Kidney epithelial cell (primary cell): ENCODE data around the gene PXMP4. TPM values are rescaled to one million over a fixed set of nuclear protein-coding genes. Genes with fewer than 3 reads are reported as not detected.

Experiments
- DNase-seq: peaks from one replicate; pipeline ENCODE4 v3.0.0-alpha.2; 2010; ENCODE audit warnings: low read depth
- H3K27me3 ChIP-seq: 2 replicates; pipeline ENCODE4 v1.6.0; 2011; ENCODE audit warnings: low read length; ENCODE audit not compliant: control insufficient read depth, insufficient read depth
- H3K36me3 ChIP-seq: 2 replicates; pipeline ENCODE4 v1.5.1; 2011; ENCODE audit warnings: low read length; ENCODE audit not compliant: control insufficient read depth, insufficient read depth
- H3K4me3 ChIP-seq: 2 replicates; pipeline ENCODE4 v1.5.1; 2011; ENCODE audit warnings: low read depth, mild to moderate bottlenecking, control low read depth, low read length
- CTCF ChIP-seq: IDR thresholded peaks from 2 replicates; pipeline ENCODE4 v1.5.1; 2011; ENCODE audit warnings: mild to moderate bottlenecking, moderate library complexity, low read length, control low read depth, inconsistent platforms; ENCODE audit not compliant: insufficient read depth, poor library complexity, severe bottlenecking
- total RNA-seq: library from RNA; depleted of rRNA; stranded (reverse); fragments of >200 nt; gene quantifications from 2 replicates; pipeline ENCODE4 v1.2.3, GENCODE V29; 2015

Gene PXMP4
- total RNA-seq, 1 donor from 2014 or later = 8.1 TPM

GRCh38 chr20:33725607-33726264, 5.6 kb upstream of the PXMP4 start:
- Histone ChIP-seq H3K36me3 (no peaks in the 10 kb centered on the region), H3K4me3 (no peak overlapping the region), H3K27me3 (no peaks in the 10 kb centered on the region)
- no peak for TF ChIP-seq CTCF
- DNase-seq = no peak

GRCh38 chr20:33724439-33725094, 4.5 kb upstream of the PXMP4 start:
- H3K4me3 ChIP-seq = no peak overlapping the region
- no peak for TF ChIP-seq CTCF
- no peaks in the 10 kb centered on the region for H3K27me3 ChIP-seq
- no peaks in the 10 kb centered on the region for H3K36me3 ChIP-seq
- no peak for DNase-seq

GRCh38 chr20:33721391-33722140, 1.5 kb upstream of the PXMP4 start:
- Histone ChIP-seq H3K4me3 (no peak overlapping the region), H3K36me3 (no peaks in the 10 kb centered on the region), H3K27me3 (no peaks in the 10 kb centered on the region)
- no peak for TF ChIP-seq CTCF
- DNase-seq = no peak

- Histone ChIP-seq H3K27me3 (no peaks in the 10 kb centered on the region), H3K4me3 (peak overlapping the region; percentile 69), H3K36me3 (no peaks in the 10 kb centered on the region)
- no peak for DNase-seq
- no peak for TF ChIP-seq CTCF
Observed at GRCh38 chr20:33719277-33719988, 677 bp downstream of the PXMP4 start.

- no peak for TF ChIP-seq CTCF
- no peak for DNase-seq
- Histone ChIP-seq H3K4me3 (no peak overlapping the region), H3K27me3 (no peaks in the 10 kb centered on the region), H3K36me3 (no peaks in the 10 kb centered on the region)
Observed at GRCh38 chr20:33716498-33716897, 3.6 kb downstream of the PXMP4 start.
